Nephron (organoid): ENCODE results near the gene BAIAP2L2.
"Not testable (repeated sequence)": the region's sequence is repeated elsewhere in the genome, so short reads cannot be mapped to it uniquely, and the experiment has no call there.

Experiments used
- H3K27ac Mint-ChIP-seq, 3 experiments: 2 replicates each; pipeline ENCODE4 v1.8.0; 2020; ENCODE audit warnings: mixed read lengths in 3 of 3, mild to moderate bottlenecking in 2 of 3, moderate library complexity in 1 of 3
- H3K27me3 Mint-ChIP-seq: 2 replicates; pipeline ENCODE4 v1.8.0; 2021; ENCODE audit warnings: low read depth, mild to moderate bottlenecking, moderate library complexity, mixed read lengths
- H3K36me3 Mint-ChIP-seq: 2 replicates; pipeline ENCODE4 v1.8.0; 2020; ENCODE audit warnings: low read depth, mixed read lengths
- H3K4me1 Mint-ChIP-seq: 2 replicates; pipeline ENCODE4 v1.8.0; 2020; ENCODE audit warnings: mixed read lengths
- H3K4me3 Mint-ChIP-seq, 3 experiments: 2 replicates each; pipeline ENCODE4 v1.8.0; 2020; ENCODE audit warnings: mild to moderate bottlenecking in 3 of 3, mixed read lengths in 3 of 3, moderate library complexity in 2 of 3
- H3K9me3 Mint-ChIP-seq: 2 replicates; pipeline ENCODE4 v1.8.0; 2020; ENCODE audit warnings: mixed read lengths
- TF ChIP-seq, protein P1 (sequence below), 3 experiments: fragments of 200-600 bp; sonication (generic); IDR thresholded peaks; one replicate each; pipeline ENCODE4 v1.5.0; 2021; ENCODE audit warnings: antibody characterized with exemption in 3 of 3; ENCODE audit not compliant: unreplicated experiment in 3 of 3

The BAIAP2L2 gene

DNA sequence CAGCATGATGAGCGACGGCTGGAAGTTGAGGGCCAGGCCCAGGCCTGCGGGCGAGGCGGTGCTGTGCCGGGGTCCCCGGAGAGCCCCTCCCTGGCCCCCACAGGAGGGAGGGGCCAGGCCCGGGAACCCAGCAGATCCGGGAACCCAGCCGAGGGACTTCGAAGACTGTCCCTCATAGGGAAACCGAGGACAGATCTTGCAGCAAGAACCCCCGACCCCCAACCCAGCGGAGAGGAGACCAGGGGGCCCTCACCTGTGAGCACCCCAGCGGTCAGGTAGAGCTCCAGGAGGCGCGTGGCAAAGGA is 28.9 kb downstream of the BAIAP2L2 start:
- Mint-ChIP-seq H3K9me3 (no peaks in the 10 kb centered on the region), H3K36me3 (no peaks in the 10 kb centered on the region), H3K27ac (no peak overlapping the region), H3K4me3 (no peak overlapping the region), H3K4me1 (no peaks in the 10 kb centered on the region), H3K27me3 (peaks cover 8% of the 10 kb centered on the region)
- TF ChIP-seq, protein P1, sequence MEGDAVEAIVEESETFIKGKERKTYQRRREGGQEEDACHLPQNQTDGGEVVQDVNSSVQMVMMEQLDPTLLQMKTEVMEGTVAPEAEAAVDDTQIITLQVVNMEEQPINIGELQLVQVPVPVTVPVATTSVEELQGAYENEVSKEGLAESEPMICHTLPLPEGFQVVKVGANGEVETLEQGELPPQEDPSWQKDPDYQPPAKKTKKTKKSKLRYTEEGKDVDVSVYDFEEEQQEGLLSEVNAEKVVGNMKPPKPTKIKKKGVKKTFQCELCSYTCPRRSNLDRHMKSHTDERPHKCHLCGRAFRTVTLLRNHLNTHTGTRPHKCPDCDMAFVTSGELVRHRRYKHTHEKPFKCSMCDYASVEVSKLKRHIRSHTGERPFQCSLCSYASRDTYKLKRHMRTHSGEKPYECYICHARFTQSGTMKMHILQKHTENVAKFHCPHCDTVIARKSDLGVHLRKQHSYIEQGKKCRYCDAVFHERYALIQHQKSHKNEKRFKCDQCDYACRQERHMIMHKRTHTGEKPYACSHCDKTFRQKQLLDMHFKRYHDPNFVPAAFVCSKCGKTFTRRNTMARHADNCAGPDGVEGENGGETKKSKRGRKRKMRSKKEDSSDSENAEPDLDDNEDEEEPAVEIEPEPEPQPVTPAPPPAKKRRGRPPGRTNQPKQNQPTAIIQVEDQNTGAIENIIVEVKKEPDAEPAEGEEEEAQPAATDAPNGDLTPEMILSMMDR (IDR thresholded peaks at IDR 0.05; ENCODE audit: unreplicated experiment in 3 of 3), result no peak

DNA sequence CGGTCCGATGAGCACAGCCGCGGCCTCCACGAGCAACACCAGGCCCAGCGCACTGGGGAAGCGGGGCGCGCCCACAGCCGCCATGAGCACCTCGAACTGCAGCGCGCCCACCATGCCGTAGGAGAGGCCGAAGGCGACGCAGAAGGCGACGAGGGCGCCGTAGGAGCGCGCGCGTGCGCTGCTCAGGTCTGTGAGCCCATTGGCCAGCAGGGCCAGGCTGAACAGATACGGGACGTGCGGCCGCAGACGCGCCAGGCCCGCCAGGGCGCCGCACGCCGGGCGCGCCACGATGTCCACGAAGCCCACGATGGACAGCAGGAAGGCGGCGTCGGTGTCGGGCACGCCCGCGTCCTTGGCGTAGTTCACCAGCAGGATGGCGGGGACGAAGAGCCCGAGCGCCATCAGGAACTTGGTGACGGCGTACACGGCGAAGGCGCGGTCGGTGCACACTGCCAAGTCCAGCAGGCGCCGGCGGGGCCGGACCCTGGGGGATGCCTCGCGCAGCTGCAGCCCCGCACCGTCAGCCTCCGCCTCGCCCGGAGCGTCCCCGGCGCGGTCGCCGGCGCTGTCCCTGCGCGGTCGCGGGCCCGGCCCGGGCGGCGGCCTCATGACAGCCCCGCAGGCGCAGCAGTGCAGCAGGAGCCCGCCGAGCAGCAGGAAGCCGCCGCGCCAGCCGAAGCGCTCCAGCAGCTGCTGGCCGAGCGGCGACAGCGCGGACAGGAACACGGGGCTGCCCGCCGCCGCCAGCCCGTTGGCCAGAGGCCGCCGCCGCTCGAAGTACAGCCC is 29.4 kb downstream of the BAIAP2L2 start:
- H3K27ac Mint-ChIP-seq, result no peak overlapping the region
- no peaks in the 10 kb centered on the region for H3K9me3 Mint-ChIP-seq
- TF ChIP-seq, protein P1 (IDR thresholded peaks at IDR 0.05; ENCODE audit: unreplicated experiment in 3 of 3), result no peak
- H3K36me3 Mint-ChIP-seq, result no peaks in the 10 kb centered on the region
- peaks cover 8% of the 10 kb centered on the region for H3K27me3 Mint-ChIP-seq
- H3K4me1 Mint-ChIP-seq, result no peaks in the 10 kb centered on the region
- no peak overlapping the region for H3K4me3 Mint-ChIP-seq

DNA sequence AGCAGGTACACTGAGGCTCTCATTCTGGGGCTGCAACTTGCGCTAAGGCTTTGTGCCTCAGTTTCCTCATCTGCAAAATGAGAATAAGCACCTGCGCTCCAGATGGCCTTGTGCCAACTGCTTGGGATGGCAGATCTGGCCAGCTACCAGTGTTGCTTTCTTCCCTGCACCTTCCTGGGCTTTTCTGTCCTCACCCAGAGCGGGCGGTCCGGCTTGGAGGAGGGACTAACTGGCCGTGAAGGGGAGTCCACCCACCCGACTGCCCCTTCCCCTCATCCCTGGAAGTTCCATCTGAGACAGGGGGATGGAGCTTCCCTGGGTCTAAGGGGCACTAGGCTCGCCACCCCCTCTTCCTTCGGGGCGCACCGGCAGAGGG is 30.0 kb downstream of the BAIAP2L2 start:
- no peaks in the 10 kb centered on the region for H3K4me1 Mint-ChIP-seq
- no peak overlapping the region for H3K4me3 Mint-ChIP-seq
- H3K27me3 Mint-ChIP-seq, result peaks cover 8% of the 10 kb centered on the region
- no peak overlapping the region for H3K27ac Mint-ChIP-seq
- H3K9me3 Mint-ChIP-seq, result no peaks in the 10 kb centered on the region
- no peaks in the 10 kb centered on the region for H3K36me3 Mint-ChIP-seq
- TF ChIP-seq, protein P1 (IDR thresholded peaks at IDR 0.05; ENCODE audit: unreplicated experiment in 3 of 3), result no peak

DNA sequence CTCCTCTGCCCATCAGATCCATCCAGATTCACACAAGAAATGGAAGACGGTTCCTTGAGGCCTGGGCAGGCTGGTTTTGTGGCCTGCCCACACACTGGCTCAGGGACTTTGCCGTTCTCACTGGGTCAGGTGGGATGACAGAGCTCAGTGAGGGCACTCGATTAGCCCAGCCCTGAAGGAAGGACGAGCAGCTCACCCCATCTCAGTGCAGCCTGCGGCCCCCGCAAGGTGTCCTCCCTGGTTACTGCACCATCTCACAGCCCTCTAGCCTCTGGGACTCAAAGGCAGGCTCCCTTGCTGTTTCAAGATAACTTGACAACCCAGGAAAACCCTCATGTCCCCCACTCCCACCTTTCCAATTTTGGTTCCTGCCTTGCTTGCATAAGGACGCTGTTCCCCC is 30.7 kb downstream of the BAIAP2L2 start:
- peaks cover 8% of the 10 kb centered on the region for H3K27me3 Mint-ChIP-seq
- no peak overlapping the region for H3K27ac Mint-ChIP-seq
- TF ChIP-seq, protein P1 (IDR thresholded peaks at IDR 0.05; ENCODE audit: unreplicated experiment in 3 of 3), result no peak
- H3K4me3 Mint-ChIP-seq, result no peak overlapping the region
- no peaks in the 10 kb centered on the region for H3K4me1 Mint-ChIP-seq
- no peaks in the 10 kb centered on the region for H3K9me3 Mint-ChIP-seq
- H3K36me3 Mint-ChIP-seq, result no peaks in the 10 kb centered on the region

DNA sequence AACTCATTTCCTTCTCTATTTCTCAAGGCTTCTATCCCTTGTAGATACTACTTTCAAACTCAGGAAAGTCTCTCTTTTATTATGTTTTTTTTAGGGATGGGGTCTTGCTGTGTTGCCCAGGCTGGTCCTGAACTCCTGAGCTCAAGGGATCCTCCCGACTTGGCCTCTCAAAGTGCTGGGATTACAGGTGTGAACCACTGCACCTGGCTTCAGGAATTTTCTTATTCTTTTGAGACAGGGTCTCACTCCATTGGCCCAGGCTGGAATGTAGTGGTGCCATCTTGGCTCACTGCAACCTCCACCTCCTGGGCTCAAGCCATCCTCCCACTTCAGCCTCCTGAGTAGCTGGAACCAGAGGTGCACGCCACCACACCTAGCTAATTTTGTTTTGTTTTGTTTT is 31.3 kb downstream of the BAIAP2L2 start:
- H3K4me1 Mint-ChIP-seq, H3K9me3 Mint-ChIP-seq, H3K4me3 Mint-ChIP-seq: not testable (repeated sequence)

DNA sequence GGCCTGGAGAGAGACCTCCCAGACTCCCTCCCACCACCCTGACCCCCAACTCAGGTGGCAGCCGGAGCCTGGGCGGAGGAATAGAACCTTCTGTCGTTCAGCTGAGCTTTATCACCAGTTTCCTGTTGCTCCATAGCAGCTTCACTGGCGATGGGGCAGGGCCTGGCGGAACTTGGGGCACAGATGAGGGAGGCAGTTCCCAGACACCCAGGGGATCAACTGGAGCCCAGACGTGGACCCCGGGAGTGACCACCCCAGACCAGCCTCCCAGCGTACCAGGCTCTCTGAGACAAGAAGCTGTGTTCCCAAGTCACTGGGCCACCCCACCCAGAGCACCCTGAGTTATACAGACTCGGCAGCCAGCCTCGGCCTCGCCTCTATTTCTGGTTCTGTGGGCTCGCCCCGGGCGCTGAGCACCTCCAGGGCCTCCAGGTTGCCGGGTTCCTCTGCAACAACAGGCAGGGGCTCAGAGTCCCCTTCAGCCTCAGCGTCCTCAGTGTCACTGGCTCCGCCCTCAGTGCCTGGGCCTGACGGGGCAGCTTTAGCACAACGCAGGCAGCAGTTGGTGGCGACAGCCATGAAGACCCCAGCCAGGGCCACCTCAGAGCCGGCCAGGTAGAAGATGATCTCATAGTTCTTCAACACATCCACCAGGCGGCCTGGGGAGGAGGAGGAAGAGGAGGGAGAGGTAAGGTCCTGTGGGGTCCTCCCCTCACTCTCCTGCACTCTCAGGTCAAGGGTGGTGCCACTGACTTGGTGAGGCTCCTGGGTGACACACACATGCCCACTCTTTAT is 32.2 kb downstream of the BAIAP2L2 start:
- Mint-ChIP-seq H3K4me1 (no peaks in the 10 kb centered on the region), H3K4me3 (no peak overlapping the region), H3K9me3 (no peaks in the 10 kb centered on the region), H3K36me3 (peaks cover 4% of the 10 kb centered on the region), H3K27ac (no peak overlapping the region), H3K27me3 (peaks cover 8% of the 10 kb centered on the region)
- TF ChIP-seq, protein P1 (IDR thresholded peaks at IDR 0.05; ENCODE audit: unreplicated experiment in 3 of 3), result no peak

More for the DNA sequence above, 31.3 kb downstream of the BAIAP2L2 start:
- H3K27ac Mint-ChIP-seq, H3K36me3 Mint-ChIP-seq, H3K27me3 Mint-ChIP-seq: not testable (repeated sequence)
